Hepatic stellate cell (primary cell): ENCODE results near the gene GAD2.

Source experiments
- DNase-seq: peaks from one replicate; pipeline ENCODE4 v3.0.0; 2011; ENCODE audit warnings: low spot score

Gene GAD2

DNA sequence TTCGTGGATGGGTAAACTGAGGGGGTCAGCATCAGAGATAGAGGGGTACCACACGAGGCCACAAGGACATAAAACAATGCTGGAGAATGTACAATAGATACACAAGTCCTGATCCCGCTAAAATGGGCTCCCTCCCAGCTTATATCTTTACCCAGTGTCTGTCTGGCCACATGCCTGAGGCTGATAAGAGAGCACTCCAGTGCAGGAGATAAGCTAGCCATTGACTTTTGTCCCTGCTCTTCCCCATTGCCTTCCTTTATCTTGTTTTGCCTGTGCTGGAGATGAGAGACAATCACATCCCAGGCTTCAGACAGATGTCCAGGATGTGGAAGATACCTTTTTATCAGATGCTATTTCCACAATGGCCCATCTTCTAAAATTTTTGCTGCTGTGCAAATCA is 6.0 kb downstream of the GAD2 start:
- no peak for DNase-seq

DNA sequence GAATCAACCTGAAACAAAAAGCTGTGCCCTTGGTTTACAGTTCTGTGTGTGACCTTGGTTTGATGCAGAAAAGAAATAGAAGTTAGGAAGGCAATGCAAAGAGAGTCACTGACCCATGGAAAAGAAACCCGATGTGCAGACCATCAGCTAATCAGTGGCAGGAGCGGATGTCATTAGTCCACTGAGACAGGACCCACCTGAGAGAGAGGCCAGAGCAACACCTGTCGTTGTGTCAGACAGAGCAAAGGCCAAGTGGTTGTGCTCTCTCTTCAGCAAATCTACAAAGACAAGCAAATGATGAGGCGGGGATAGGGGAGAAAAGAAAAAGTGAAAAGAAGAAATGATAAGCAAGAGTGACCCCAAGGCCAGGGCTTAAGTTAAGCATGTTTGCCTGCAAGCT is 8.7 kb downstream of the GAD2 start:
- DNase-seq, result no peak

DNA sequence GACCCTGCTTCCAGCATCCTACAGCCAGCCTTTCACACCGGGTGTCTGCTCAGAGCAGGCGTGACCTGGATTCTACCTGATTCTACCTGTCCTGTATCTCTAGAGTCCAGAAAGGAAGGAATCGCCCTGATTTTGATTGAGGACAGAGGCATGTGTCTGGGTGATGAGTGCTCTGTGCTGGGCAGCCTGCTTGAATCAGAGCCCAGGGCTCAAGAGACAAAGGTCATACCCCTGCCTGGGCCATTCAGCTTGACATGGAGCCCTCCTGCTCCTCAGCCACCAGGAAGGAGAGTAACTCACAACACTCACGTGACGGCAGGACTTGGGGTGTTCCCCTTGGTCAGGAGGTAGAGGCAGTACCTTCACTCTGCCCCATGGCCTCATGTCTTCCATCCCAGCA is 11.2 kb downstream of the GAD2 start:
- no peak for DNase-seq

DNA sequence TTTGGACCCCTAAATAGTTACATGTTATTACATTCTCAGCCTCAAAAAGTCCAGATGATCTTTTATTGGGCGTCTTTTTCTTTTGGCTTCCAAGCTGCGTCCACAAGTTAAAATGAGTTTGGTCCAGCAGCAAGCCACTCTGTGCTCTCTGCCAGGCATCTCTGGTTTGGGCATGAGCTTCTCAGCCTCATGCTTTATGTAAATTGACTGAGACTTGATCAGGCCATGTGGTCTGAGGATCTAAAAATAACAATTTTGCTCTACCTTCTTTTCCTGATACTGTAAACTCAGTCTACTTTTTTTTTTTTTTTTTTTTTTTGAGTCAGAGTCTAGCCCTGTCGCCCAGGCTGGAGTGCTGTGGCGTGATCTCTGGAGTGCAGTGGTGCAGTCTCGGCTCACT is 15.6 kb downstream of the GAD2 start:
- no peak for DNase-seq

DNA sequence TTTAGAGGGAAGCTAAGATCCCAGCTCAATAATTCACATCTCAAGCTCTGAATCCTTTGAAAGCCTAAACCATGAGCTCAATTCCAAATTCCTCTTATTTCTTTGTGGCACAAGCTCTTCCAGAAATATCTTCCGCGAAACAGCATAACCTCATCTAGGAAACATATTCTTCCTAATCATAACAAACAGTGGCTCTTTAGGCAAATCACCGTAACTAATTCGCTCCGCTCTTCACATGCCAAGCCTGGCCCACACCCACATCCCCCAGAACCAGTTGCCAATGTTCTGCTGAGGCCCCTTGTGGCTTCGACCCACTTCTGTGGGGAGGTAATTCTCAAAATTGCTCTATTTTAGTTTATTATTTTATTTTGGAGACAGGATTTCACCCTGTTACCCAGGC is 19.2 kb downstream of the GAD2 start:
- DNase-seq, result no peak

DNA sequence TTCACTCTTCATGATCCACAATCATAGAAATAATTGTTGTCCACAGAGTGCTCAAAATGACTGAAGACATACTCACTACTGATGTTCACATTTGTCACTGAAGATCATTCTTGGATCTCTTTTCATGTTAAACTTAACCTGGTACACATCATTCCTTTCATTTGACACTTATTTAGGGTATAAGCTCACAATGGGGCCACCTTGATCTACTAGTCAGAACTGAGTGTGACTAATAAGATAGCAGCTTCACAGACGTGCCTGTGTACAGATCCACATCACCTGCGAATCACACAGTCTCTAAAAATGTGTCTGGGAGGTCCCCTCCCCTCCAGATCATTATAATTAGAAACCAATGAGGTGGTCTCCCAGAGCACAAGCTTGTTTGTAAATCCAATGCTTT is 21.8 kb downstream of the GAD2 start:
- no peak for DNase-seq

DNA sequence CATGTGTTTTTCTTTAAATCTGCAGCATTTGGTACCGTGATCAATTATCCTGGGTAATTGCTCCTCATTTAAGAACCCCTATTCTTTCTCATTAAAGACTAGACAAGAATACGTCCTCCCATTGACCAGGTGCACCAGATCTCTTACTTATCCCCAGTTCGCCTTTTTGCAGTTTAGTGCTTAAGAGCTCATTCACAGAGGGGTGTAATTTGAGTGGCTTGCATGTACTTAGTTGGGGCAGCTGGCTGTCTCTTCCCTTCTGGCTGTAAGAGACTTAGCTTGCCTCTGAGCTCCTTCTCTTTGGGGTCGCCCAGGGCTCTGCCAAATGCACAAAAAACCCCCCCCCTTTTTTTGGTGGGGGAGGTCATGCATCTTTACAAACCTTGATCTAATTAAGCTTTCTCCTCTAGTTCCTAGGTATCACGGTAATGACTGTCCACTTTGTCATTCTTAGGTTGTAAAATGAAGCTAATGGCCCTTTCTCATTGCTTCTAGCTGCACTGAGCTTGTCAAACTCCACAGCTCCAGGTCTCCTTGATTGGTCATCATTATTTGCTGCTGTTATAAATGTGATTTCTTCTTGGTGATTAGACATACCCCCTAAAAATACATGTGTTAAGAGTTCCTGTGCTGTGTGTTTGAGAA is 26.3 kb downstream of the GAD2 start:
- no peak for DNase-seq

DNA sequence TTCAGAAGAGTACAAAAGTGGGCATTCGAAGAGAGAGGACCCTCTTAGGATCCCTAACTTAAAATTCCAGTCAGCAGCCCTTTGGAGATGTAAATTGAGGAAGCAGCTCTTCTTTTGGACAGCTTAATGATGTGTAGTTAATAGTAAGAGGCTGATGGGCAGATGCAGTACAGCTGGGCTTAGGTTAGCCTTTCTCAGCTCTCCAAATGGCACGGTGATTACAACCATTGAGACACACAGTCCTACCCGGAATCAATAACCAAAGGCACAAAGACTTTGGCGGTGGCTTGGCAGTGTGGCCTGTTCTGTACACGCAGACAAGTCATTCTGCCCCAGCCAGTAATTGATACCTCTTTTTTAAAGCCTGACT is 26.8 kb downstream of the GAD2 start:
- no peak for DNase-seq

DNA sequence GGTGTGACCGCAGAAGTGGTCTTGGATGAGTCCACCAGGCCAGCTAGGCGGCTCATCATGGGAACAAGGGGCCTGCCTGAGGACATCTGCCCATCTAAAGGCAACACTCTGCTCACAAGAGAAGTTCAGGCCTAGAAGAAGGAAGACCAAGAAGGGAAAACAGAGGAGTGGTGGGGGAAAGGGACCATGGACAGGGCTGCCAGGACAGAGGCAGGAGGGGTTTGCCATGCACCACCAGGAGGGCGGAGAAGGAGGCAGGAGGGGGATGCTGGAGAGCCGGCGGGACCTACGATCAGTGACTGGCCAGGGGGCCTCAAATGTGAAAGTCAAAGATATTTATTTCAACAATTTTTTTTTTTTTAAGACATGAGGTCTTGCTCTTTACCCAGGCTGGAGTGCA is 33.1 kb downstream of the GAD2 start:
- DNase-seq, result no peak

DNA sequence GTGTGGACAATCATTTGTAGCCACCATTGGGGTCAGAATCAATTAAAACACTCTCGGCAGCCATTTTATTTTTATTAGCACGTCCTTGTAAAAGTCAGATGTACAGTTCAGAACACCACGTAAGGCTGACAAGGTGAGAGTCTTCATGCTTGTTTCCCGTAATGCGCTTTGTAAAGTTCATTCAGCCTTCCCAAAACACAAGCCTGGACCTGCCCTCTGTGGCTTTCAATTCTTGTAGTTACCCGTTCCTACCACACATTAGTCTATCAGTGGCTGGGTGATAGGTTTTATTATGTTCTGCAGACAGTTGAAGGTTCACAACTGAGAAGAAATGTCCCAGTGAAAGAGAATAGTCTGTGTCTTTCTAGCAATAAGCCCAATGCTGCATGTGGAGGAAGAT is 35.4 kb downstream of the GAD2 start:
- DNase-seq, result no peak

DNA sequence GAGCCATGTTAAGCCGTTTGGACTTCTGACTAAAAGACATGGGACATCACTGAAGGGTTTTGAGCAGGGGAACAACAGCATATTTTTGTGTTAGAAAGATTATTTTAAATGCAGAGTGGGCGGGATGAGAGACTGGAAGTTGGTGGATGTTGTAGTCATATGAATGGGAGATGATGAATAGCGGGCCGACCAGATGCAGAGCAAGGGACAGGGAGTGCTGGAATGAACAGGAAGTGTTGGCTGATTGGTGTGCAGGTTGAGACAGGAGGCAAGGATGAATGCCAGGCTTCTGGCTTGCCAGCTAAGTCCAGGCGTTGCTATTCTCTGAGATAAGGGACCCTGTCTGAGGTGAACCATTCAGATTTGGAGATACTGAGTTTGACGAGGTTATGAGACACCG is 38.0 kb downstream of the GAD2 start:
- no peak for DNase-seq

DNA sequence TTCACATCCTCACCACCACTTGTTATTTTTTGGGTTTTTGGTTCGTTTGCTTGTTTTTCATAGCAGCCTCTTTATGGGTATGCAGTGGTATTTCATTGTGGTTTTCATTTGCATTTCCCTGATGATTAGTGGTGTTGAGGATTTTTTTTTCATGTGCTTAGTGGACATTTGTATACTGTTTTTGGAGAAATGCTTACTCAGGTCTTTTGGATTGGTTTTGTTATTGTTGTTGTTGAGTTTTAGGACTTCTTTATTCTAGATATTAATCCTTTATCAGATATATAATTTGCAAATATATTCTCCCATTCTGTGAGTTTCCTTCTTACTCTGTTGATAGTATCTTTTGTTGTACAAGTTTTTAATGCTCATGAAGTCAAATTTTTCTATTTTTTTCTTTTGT is 42.8 kb downstream of the GAD2 start:
- no peak for DNase-seq

DNA sequence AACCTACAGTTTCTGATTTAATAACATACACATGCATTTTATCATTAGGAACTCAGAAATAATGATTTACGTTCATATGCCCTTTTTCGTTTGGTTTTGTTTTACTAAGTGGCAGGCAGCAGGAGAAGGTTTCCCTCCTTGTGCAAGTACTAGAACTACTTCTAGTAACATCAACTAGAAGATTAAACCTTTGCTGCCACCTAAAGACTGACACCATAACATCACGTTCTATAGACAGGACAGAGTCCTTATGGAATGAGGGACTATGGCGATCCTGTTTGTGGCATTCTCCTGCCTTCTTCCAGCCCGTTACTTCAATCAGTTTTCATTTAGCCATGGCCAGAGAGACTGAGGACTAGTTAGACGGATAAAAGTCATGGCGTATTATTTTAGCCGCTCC is 53.2 kb downstream of the GAD2 start:
- DNase-seq, result no peak

DNA sequence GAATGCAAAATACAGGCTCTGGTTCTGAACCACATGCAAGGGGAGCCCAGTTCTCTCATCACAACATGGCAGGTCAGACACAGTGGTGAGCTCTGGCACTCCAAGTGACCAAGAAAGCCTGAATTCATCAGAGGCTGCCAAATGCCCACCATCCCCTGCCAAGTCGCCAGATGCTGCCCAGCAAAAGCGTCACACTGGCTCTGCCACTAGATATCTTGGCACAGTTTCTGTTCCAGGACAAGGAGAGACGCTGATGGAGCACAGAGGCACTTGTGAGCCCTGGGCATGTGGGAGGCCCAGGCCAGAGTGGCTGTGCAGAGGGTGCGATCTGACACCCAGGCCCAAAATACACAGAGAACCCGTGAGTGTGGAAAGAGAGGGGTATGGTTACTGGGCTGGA is 57.8 kb downstream of the GAD2 start:
- DNase-seq, result no peak

DNA sequence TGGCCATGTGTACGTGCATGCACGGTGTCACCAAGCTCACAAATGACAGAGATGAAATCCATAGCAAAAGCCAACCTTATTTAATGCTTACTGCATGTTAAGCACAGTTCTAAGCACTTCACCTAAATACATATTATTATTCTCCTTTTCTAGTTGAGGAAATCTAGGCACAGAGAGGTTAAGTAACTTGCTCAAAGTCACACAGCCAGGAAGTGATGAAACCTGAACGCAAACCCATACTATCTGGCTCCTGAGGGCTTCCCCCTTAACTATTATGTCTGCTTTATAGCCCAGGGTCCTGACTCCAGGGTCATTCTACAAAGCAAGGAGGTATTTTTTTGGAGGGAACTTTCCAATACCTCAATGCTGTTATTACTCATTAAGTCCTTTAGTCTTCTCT is 61.7 kb downstream of the GAD2 start:
- DNase-seq, result no peak

DNA sequence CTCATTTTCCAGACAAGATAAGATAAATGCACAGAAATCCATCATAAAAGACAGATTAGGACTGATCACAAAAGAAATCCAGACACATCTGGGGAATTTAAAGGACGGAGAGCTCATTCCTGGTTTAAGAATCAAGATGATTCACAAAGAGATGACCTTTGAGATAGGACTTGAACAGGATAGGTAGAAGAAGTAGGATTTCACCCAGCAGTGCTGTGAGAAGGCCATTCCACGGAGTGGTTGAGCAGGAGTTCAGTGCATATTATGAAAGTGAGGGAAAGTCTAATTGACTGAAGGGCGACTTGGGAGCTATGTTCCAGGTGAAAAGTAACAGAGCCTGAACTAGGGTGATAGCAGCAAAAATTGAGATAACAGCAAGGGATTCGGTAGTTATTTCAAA is 73.7 kb downstream of the GAD2 start:
- no peak for DNase-seq

DNA sequence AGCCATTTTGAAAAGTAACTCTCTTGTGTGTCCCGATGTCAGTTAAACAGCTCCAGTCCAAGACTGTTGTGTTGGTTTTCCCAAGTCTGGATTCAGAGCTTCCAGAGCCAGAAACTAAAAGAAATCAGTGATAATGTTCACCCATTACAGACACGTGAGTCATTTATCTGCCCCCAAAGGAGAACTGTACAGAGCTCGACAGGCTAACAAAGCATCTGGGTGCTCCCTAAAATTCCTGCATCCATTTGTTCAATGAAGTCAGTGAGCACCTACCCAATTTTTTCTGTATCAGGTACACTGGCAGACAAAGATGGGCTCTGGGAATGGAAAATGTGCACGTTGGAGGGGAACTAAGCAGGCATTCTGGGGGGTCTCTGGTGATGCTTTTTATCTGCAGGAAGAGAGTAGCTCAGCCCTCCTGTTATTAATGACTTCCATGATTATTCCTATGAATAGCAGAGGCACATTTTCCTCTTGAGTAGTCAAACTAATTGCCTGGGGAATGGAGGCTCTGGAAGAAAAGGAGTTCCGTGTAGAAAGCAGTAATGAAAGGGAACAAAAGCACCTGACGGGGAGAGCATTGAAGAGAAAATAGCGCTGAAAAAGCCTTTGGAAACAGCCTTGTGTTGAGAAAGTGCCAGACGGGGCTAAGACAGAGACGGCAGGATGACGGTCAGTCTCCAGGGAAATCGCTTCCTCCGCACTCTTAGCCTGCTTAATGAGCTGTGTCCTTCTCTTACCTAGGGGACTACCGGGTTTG is 75.3 kb downstream of the GAD2 start:
- no peak for DNase-seq

DNA sequence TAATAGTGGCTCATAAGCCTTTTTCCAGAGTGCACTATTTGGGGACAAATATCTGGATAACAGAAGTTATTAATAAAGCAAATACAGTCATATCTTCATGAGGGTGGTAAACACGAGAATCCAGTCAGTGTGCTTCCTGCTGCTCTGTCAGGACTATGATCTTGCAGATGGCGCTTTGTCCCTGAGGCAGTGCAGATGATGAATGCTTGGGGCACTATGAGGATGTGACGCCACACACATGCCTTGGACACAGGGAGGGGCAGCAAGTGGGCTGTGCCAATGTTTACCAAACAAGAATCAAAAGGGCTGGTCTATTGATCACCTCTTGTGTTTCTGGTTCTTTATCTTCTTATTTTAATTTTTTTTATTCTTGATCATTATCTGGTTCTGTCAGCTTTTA is 79.8 kb downstream of the GAD2 start:
- DNase-seq, result no peak

DNA sequence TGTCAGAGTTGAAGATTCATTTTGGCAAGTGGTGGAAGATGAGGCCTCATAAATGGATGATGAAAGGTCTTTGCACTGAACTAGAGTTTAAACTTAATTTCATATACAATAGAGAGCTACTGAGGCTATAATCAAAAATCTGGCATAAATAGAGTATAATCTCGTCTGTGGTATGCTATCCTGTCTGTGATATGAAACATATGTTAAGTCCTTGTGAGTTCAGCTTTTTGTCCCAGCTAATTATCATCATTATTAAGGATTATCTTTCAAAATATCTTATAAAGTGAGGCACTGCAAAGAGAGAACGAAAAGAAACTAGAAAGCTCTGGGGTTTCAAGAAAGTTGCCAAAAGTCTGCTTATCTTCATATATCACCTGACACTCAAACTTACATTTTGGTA is 83.4 kb downstream of the GAD2 start:
- DNase-seq, result no peak

DNA sequence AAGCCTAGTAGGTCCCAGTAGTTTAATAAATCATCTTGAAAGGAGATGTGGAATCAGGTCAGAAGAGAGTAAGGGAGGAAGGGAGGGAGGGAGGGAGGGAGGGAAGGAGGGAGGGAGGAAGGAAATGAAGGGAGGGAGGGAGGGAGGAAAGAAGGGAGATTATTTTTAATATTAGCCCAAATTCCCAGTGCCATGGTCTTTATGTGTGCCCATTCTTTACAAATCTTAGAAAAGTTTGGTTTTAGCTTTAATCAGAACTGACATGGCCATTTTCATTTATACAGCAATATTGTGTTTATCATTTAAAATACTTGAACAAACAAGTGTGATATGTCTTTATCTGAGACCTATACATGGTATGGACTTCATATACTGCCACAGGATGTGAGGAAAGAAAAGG is 86.8 kb downstream of the GAD2 start:
- no peak for DNase-seq

DNA sequence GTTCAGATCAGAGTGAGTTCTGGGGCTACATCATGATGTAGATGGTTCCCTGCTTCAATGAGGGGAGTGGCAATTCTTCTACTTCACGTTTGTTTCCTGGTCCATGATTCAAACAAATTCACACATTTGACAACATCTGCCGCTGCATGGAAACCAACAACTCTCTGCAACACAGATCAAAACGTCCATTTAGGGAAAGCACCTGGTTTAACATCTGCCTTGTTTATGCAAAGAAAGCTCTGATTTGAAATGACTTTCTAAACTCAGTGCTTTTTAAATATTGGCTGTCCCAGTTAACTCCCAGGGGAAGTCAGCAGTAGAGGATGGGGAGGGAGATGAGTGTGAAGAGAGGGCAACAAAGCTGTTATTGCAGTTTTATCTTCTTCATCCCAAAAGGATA is 93.8 kb downstream of the GAD2 start:
- no peak for DNase-seq

DNA sequence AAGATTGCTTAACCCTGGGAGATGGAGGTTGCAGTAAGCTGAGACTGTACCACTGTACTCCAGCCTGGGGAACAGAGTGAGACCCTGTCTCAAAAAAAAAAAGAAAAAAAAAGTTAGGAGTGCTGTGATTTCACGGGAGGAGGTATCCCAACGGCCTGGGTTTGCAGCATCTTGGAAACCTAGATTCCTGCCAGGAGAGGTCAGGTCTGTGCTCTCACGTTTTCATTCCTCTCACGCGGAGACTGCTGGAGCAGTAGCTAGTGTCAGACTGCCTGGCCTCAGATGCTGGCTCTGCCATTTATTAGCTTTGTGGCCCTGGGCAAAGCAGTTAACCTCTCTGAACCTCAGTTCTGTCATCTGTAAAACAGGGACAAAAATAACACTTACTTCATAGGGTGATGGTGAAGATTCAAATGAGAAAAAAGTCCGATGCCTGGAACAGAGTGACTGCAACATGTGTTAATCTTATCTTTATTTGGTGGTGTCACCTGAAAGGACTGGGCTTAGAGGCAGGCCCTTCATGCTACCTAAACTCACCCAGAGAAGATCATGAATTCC is 94.9 kb downstream of the GAD2 start:
- no peak for DNase-seq

DNA sequence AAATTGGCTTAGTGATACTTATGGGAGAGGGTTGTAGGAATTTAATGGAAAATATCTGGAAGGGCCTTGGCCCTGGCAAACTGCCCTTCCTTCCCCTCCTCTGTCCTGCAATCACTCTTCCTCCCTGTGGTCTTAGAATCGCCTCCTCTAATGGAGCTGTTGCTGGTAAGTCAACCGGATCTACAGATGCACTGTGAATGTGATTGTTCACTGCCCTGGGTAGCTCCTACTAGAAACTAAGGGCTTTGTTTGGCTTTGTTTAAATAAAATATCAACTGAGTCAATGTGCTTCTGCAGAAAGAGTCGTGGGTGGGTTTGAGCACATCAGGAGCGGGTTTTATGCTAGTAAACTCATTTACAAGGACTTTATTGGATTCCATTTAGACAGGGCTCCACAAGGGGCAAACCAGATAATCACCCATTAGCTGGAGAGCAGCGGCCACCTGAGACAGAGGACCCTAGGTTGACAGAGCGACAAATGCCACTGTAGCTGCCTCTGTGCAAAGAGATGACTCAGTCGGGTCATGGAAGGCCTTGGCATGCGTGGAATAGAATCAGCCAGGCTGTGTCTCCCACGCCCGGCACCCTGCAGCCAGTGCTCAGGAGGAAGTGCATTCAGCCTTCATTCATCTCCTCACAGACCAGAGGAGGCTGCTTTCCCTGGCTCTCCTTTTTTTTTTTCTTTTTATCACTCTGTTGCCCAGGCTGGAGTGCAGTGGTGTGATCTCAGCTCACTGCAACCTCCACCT is 97.9 kb downstream of the GAD2 start:
- DNase-seq, result no peak
